ENCODE measurements around the gene DPP6.

The DPP6 gene

DNA sequence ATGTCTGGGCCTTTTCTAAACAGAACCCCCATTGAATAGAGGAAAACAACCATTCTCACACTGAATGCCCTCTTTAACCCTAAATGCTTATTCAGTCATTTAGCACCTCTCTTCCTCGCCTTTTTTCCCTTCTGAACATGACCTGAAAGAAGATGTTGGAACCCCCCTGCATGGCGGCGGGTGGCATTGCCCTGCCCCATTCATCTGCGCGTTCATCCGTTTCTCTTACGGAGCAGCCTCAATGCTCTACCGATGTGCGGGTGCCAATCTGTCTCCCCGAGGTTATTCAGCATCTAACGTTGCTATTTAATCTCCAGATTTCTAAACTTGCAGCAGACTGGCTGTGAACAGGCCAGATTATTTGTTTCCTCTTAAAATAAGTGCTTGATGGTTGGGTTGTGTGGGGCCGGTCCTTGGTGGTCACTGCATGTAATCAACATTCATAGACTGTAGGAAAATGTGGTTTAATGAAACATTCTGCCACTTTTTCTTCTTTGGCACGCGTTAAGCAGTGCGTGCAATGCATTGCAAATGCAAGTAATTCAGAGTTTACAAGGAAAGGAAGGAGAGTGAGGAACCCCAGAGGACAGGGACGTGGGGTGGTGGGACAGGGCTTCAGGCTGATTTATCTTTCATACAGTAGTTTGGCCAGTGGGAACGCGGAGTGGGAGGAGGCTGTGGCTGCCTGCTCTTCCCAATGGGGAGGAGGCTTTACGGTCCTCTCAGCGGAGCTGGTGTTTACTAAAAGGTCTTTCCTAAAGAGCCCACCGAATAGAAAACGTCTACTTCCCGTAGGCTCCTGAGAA lies 286.7 kb downstream of the DPP6 start:
- DNase-seq (ENCODE audit: low read depth) = no peak

DNA sequence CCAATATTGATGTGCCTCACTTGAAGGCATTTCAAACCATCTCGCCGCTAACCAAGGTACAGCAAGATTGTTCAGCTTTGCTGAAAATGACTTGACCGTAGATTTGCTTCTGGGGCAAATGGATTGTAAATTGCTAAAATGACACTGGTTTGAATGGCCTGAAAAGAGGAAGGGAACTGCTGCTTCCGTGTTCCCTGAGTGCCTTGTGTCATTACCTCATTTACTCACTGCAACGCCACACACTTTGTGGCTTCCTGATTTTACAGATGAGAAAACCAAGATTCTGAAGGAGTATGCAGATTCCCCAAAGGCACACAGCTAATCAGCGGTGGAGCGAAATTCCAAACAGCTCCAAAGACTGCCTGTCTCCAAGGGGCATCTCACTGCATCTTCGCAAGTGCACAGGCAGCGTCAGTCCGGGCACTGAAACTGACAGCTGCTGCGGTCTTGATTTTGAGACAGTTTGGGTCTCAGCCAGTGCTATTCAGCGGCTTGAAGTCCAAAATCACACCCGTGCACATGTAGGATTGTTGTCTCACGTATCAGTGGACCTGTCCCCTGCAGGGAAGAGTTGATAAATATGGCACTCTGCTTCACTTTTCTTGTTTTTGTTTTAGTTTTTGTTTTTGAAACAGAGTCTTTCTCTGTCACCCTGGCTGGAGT lies 290.9 kb downstream of the DPP6 start:
- no peak for DNase-seq (ENCODE audit: low read depth)

DNA sequence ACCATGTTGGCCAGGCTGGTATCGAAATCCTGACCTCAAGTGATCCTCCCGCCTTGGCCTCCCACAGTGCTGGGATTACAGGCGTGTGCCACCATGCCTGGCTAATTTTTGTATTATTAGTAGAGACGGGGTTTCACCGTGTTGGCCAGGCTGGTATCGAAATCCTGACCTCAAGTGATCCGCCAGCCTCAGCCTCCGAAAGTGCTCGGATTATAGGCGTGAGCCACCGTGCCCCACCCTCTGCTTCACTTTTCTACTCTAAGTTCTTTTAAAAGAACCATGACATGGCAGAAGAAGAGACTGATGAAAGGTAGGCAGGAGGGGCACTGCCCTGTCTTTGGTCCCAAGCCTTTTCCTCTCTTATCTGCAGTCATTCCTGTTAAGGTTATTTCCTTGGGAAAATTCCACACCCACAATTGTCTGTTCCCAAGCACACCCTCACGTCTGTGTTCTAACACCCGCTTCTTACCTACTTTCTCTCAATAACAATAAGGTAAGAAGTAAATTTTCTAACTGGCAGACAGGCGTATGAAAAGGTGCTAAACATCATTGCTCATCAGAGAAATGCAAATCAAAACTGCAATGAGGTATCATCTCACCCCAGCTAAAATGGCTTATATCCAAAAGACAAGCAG lies 291.7 kb downstream of the DPP6 start:
- no peak for DNase-seq (ENCODE audit: low read depth)

DNA sequence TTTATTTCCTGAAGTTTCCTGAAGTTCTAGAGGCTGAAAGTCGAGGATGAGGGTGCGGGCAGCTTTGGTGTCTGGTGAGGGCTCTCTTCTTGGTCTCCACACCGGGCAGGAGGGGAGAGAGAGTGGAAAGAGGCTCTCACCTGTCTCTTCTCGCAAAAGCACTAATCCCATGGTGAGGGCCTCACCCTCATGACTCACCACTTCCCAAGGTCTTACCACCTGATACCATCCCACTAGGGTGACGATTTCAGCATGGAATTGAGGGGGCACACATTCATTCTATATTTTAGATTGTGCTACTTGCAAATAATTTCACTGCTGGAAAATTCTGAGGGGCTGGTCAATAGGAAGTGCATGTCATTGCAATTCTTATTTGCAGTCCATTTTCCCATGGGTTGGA lies 292.9 kb downstream of the DPP6 start:
- DNase-seq (ENCODE audit: low read depth) = no peak

DNA sequence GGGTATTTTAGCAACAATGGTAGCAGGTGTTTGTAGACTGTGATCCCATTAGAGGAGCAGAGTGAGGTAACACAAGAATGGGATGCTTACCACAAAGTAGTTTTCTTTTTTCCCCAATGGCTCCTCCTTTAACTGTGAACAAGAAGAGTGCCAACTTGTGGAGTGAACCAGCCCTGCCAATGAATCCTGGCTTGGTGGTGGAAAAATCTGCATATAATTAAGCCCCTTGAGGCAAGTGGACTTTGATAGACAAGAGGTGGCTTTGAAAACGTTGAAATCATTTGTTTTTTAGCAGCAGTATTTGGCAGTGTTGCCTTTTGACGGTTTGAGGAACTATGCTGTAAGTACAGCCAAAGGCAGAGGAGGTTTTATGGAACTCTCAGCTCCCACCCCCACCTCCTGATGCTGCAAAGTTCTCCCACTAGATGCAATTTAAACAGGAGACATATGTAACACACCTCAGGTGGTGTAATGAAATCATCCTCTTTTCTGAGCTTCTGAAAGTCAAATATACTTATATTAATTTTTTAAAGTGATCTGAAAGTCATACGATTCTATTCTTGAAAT lies 295.6 kb downstream of the DPP6 start:
- no peak for DNase-seq (ENCODE audit: low read depth)

DNA sequence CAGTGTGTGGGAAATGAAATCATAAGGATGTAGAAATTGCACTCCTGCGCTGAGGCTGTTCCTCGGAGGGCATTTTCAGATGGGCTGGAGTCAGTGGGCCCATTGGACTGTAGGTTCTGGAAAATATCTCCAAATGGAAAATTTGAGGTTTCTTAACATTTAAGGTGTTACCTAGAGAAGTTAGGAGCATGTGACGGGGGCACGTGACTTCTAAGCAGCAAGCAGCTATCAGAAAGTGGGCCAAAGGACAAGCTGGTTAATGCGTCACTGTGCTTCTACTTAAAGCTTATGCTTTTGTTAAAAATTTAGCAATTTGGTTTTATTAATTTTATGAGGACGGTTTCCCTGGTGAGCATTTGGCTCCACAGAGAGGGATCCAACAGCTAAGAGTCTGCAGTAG lies 298.7 kb downstream of the DPP6 start:
- DNase-seq (ENCODE audit: low read depth) = no peak

DNA sequence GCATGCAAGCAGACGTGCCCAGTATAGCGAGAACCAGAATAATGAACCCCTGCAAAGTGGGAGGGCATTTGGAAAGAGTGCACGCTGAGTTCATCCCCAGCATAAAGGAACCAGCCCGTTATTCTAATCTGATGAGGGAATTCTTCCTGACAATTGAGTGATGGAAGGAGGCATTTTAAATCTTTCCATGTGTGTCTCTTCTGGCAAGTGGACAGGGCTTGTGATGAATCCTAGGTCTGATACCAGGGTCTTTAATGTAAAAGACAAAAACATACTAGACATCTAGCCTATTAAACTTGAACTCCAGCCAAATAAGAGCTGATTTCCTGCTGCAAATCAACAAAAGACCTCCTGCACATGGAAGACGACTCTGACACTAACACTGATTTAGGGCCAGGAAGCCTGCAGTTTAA lies 301.2 kb downstream of the DPP6 start:
- DNase-seq (ENCODE audit: low read depth) = no peak

DNA sequence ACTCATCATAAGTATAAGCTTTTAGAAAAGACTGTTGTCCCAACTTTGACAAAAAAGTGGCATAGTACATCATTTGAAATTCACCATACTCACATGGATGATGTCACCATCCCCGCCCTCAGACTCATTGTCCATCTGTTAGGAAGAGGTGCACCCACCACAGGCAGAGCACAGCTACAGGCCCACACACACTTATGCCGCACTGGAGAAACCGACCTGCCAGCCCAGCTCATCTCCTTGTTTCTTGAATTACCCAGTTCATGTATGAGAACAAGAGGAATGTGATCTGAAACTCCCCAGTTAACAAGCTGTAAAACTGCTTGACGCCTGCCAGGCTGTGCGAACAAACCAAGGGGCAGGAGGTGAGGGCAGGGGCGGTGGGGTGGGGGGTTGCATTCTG lies 312.0 kb downstream of the DPP6 start:
- no peak for DNase-seq (ENCODE audit: low read depth)

DNA sequence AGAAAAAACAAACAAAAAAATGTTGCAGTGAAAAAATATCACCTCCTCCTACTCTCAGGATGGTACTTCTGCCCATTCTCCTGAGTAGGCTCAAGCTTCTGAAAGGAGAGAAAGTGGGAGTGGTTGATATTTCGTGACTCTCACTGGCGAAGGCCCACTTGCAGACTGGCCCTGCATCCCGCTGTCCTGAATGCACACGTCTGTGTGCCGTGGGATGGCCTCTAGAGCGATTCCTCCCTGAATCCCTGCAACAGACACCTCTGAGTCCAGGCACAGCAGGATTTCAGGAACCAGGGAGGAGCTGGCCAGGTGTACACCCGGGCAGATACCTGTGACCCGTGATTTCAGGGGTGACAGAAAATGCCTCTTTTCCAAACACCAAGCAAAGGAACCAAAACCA lies 319.2 kb downstream of the DPP6 start:
- no peak for DNase-seq (ENCODE audit: low read depth)

DNA sequence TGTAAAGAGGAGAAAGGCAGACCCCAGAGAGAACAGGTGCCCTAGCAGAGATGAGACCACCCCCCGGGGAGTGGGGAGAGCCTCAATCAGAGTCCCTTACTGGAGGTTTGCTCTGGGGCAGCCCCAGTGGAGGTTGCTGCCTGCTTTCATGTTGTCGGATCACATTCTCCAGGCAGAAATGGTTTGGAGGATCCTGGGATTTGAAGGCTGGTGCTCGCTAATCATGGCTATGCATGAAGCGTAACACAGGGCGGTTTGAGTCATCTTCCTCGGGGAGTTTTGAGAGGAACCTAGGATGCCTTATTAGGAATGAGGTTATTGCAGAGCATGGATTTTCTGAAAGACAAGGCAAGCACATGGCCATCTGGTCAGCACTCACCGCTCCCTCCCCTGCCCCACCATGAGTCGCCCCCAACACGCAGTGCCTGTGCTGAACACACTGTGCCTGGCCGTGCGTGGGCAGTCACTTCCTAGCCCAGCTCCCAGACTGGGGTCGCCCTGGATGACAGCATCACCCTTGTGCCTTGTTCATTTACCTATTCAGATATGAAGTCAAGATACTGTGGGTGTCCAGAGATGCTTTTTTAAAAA lies 319.9 kb downstream of the DPP6 start:
- DNase-seq (ENCODE audit: low read depth) = no peak

DNA sequence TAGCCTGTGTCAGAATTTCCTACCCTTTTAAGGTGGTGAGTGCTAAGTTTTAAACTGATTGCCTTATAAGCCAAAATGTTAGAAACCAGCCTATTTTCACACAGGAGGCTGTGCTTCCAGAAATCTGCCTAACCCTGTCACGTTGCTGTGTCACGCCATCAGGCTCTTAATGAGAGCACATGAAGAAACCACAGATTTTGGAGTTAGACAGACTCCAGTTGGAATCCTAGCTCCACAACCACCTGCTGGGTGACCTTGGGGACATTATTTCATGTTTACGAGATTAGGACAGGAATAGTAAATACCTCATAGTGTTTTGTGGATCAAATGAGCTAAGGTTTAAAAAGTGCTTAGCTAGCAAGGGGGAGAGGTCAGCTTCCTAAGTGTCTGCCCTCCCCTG lies 321.8 kb downstream of the DPP6 start:
- DNase-seq (ENCODE audit: low read depth) = no peak

DNA sequence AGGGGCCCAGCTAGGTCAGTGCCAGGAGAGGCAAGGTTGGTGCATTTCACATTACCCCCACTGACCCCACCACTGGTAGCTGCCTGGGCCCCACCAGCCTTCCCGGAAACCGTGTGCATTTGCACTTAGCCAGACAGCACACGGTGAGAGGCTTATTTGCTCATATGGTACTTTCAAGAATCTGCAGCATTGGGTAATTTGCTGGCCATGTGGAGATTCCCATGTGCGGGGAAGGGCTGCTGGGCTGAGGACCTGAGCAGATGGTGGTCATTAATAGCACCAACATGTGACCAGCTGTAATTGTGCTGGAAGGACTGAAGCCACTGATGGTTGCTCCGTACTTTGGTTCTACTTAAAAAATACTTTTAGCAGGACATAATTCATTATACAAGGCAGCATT lies 323.8 kb downstream of the DPP6 start:
- no peak for DNase-seq (ENCODE audit: low read depth)

DNA sequence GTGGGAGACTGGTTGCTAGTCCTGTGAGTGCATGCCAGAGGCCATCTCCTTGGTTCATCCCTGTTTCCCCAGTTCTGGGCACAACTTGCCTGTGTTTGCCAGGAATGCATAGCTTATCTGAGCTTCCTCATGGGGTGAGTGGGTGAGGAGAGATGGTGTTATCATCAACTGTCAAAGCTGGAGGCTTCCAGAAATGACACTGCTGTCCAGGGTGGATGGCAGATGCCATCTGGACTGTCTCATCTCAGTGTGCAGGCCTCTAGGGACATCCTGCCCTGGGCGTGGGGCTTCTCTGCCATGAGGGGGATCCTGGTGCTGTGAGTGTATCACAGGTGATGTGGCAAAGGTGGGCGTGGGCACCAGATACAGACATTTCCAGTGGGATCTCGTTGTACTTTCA lies 328.6 kb downstream of the DPP6 start:
- no peak for DNase-seq (ENCODE audit: low read depth)

DNA sequence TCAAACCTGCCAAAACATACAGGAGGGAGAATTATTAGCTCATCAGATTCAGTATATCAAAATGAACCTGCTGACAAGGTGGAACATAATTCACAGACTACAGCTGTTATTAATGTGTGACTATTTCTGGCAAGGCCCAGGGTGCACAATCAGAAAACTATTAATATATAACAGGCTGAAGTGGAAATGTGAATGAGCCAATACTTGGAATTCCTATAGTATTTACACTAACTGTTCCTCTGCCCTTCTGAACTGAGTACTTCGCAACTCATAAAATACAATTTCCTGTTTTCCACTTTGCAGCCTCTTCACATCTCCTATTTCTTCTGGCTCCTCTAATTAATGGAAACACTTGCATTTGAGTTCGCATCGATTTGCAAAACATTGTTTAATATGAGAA lies 330.8 kb downstream of the DPP6 start:
- no peak for DNase-seq (ENCODE audit: low read depth)

DNA sequence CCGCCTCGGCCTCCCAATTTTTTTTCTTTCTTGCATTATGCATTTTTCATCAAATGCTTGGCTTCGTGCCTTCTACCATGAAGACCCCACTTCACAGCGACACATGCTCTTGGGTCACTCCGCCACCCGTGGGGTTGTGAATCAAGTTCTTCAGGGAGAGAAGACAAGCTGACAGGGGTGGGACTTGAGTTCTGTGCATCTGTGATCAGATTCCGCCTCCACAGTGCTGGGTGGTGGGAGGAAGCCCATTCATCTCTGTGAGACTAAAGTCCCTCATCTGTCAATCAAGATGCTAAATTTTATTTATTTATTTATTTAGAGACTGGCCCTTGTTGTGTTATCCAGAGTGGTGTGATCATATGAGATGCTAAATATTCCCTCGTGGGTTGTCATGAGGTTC lies 333.0 kb downstream of the DPP6 start:
- DNase-seq (ENCODE audit: low read depth) = no peak

DNA sequence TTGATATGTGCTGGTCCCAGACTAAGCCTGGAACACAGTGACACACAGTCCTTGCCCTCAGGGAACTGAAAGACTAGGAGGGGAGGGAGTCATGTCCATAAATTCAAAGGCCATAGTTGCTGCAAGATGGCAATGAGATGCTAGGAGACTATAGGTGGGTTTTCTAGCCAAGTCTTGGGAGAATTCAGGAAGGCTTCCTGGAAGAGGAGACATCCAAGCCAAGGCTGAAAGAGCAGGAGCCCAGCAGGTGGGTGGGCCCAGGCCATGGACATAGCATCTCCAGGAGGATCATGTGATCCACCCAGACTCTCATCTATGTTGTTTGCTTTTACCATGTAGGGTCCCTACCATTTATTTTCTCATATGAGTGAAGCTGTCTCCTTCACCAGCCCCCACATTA lies 335.1 kb downstream of the DPP6 start:
- no peak for DNase-seq (ENCODE audit: low read depth)

DNA sequence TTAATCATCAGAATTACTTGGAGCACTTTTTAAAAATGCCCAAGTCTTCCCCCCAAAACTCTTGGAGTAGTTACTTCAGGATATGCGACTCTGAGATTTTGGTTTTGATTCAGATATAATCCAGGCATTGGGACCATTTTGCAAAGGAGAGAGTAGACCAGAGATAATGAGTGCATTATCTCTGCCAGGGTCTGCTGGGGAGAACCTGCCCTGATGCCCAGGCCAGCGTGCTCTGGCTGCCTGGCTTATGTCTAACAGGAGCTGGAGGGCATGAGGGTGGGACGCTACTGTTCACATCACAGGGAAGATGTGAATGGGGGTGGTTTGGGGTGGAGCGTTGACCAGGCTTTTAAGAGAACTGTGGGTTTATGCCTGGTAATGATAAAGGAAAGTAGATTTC lies 336.2 kb downstream of the DPP6 start:
- no peak for DNase-seq (ENCODE audit: low read depth)

DNA sequence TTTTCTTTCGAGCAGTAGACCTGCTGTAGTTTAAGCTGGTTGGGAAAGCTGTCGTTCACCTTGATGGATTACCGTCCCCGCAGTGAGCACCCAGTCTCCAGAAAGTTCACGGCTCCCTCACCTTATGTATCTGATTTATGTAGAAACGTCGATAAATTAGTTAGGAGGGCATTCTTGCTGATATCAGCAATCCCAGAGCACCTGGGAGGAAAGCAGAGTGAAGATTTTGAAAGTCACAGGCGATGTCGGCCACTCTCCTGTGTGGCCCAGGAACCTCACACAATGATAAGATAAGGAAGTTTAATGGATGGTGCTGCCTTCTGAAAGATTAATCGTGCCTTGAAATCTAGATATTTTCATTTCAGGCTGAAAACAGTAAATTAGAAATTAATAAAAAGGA lies 336.8 kb downstream of the DPP6 start:
- no peak for DNase-seq (ENCODE audit: low read depth)

DNA sequence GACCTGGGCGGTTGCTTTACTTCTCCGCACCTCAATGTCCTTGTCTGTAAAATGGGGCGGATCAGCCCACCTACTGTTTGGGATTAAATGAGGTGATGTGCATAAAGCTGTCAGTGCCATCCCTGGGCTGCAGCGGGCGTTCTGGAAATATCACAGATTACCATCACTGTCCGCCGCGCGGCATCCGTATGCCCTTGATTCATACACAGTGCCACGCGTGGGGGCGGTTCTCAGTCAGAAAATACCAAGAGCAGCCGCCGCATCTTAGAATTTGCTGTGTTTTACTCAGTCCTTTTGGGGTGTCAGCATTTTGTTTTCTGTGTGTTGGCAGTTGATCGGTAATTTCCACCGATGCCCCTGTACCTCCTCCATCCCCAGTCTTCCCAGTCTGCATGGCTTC lies 338.8 kb downstream of the DPP6 start:
- no peak for DNase-seq (ENCODE audit: low read depth)

DNA sequence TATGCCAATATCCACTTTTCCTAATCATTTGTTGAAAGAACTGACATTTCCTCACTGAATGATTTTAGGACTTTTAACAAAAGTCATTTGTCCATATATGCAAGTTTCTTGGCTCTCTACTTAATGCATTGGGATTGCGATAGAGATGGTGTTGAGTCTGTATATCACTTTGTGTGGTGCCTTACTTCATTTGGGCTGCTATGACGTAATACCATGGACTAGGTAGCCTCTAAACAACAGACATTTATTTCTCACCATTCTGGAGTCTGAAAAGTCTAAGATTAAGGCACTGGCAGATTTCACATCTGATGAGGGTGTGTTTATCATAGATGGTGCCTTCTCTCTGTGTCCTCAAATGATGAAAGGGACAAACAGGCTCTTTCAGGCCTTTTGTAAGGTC lies 342.6 kb downstream of the DPP6 start:
- no peak for DNase-seq (ENCODE audit: low read depth)

DNA sequence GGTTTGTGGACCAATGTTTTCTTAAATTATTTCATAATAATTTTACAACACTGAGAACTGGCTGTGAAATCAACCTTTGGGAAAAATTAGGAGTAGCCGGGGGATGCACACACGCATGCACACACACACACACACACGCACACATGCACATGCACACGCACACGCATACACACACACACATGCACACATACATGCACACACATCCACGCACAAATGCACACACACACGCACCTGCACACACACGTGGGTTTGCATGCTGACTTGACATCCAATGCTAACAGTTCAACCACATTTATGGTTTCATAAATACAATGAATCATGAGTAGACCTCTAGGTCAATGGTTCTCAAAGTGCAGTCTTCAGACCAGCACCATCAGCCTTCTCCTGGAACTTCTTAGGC lies 354.1 kb downstream of the DPP6 start:
- no peak for DNase-seq (ENCODE audit: low read depth)

DNA sequence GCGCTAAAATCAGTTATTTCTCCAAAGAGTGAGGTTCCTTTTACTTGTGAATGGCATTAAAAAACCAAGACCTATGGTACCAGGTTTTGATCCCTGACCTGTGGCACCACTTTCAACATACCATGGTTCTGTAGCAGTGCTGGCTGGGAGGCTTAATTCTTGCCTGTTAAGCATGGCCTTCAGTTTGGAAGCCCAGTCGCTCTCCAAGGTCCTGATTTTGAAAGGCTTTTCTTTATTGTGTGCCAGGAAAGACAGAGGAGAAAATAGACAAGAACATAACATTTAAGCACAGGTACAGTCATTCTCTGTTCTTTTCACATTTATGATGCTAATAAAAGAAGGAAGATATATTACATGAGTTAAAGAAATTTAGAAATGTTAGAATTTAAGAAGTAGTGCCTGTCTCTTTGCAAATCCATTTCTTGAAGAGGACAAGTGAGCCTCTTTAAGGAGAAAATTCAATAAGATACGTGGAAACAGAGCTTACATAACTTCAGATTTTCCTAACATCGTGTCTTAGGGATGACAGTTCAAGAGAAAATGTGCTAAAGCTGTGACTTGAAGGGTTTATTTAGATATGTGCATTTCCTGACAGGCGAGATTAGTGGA lies 357.6 kb downstream of the DPP6 start:
- DNase-seq (ENCODE audit: low read depth) = peak; percentile 2

All from amniotic epithelial cell (primary cell).